WTC11 (cell line): Measurements from ENCODE around the gene IGSF23. TPM values are rescaled to one million over a fixed set of nuclear protein-coding genes. Genes with fewer than 3 reads are reported as not detected.

Experiments used
- ATAC-seq: fragments of 200-7000 bp; cut with Tn5 transposase; 2 replicates; pipeline ENCODE4 v1.10.0; 2021; ENCODE audit warnings: mild to moderate bottlenecking, moderate library complexity
- CTCF ChIA-PET: fragments of 300-600 bp; sonication (Branson Sonifier 250); formaldehyde crosslinking; loops from one replicate; lab custom pipeline; 2021; ENCODE audit warnings: antibody characterized with exemption; lab: Charles Lee
- POLR2A ChIA-PET: fragments of 350-600 bp; sonication (Branson Sonifier 250); formaldehyde crosslinking; loops from one replicate; lab custom pipeline; 2021; ENCODE audit warnings: antibody characterized with exemption; lab: Charles Lee
- DNase-seq: peaks from one replicate; pipeline ENCODE4 v3.0.0; 2021; ENCODE audit warnings: low spot score
- H3K27ac Mint-ChIP-seq: 2 replicates; pipeline ENCODE4 v1.8.0; 2021; ENCODE audit warnings: mixed read lengths
- H3K27me3 Mint-ChIP-seq: 2 replicates; pipeline ENCODE4 v1.8.0; 2021; ENCODE audit warnings: low read depth, mild to moderate bottlenecking, moderate library complexity, mixed read lengths
- H3K36me3 Mint-ChIP-seq: 2 replicates; pipeline ENCODE4 v1.8.0; 2021; ENCODE audit warnings: mixed read lengths
- H3K4me1 Mint-ChIP-seq: 2 replicates; pipeline ENCODE4 v1.8.0; 2022; ENCODE audit warnings: mixed read lengths
- H3K4me3 Mint-ChIP-seq: 2 replicates; pipeline ENCODE4 v1.8.0; 2021; ENCODE audit warnings: mild to moderate bottlenecking, moderate library complexity, mixed read lengths
- H3K9me3 Mint-ChIP-seq: 2 replicates; pipeline ENCODE4 v1.8.0; 2021; ENCODE audit warnings: mixed read lengths
- ATF3 ChIP-seq: sonication (generic); formaldehyde crosslinking; conservative IDR thresholded peaks from 2 replicates; pipeline ENCODE4 v1.8.1; 2022; ENCODE audit warnings: mild to moderate bottlenecking, missing genetic modification reagents
- E2F1 ChIP-seq: sonication (generic); formaldehyde crosslinking; IDR thresholded peaks from 2 replicates; pipeline ENCODE4 v1.8.0; 2022; ENCODE audit warnings: mild to moderate bottlenecking, missing genetic modification reagents
- ESRRA ChIP-seq: sonication (generic); formaldehyde crosslinking; IDR thresholded peaks from 2 replicates; pipeline ENCODE4 v1.8.1; 2022; ENCODE audit warnings: mild to moderate bottlenecking, missing genetic modification reagents, borderline replicate concordance
- GRHL2 ChIP-seq: fragments of 250-450 bp; sonication (Bioruptor Pico); IDR thresholded peaks from 2 replicates; pipeline ENCODE4 v1.8.0; 2022; ENCODE audit warnings: mild to moderate bottlenecking, moderate library complexity; ENCODE audit not compliant: insufficient replicate concordance, severe bottlenecking
- IRF2 ChIP-seq: sonication (generic); formaldehyde crosslinking; IDR thresholded peaks from 2 replicates; pipeline ENCODE4 v1.8.0; 2022; ENCODE audit warnings: low read depth, missing genetic modification reagents, borderline replicate concordance
- MYBL2 ChIP-seq: sonication (generic); formaldehyde crosslinking; IDR thresholded peaks from 2 replicates; pipeline ENCODE4 v1.8.1; 2023; ENCODE audit warnings: mild to moderate bottlenecking, moderate library complexity, missing genetic modification reagents
- NFYB ChIP-seq: sonication (generic); formaldehyde crosslinking; conservative IDR thresholded peaks from 2 replicates; pipeline ENCODE4 v1.8.0; 2022; ENCODE audit warnings: low read depth, missing genetic modification reagents
- NR1H2 ChIP-seq: sonication (generic); formaldehyde crosslinking; IDR thresholded peaks from 2 replicates; pipeline ENCODE4 v1.9.0; 2021; ENCODE audit warnings: mild to moderate bottlenecking, moderate library complexity, missing genetic modification reagents
- PRRX2 ChIP-seq: fragments of 250-450 bp; sonication (Bioruptor Pico); IDR thresholded peaks from 2 replicates; pipeline ENCODE4 v1.8.0; 2021; ENCODE audit warnings: mild to moderate bottlenecking
- RELA ChIP-seq: sonication (generic); formaldehyde crosslinking; IDR thresholded peaks from 2 replicates; pipeline ENCODE4 v1.8.1; 2022; ENCODE audit warnings: missing genetic modification reagents, mild to moderate bottlenecking, borderline replicate concordance
- SMAD3 ChIP-seq: sonication (generic); formaldehyde crosslinking; IDR thresholded peaks from 2 replicates; pipeline ENCODE4 v1.8.0; 2022; ENCODE audit warnings: missing genetic modification reagents, mild to moderate bottlenecking, borderline replicate concordance
- SP1 ChIP-seq: sonication (generic); formaldehyde crosslinking; conservative IDR thresholded peaks from 2 replicates; pipeline ENCODE4 v1.8.1; 2022; ENCODE audit warnings: missing genetic modification reagents
- USF2 ChIP-seq: sonication (generic); formaldehyde crosslinking; IDR thresholded peaks from 2 replicates; pipeline ENCODE4 v1.8.1; 2023; ENCODE audit warnings: mild to moderate bottlenecking, missing genetic modification reagents, moderate library complexity
- ZNF219 ChIP-seq: sonication (generic); formaldehyde crosslinking; IDR thresholded peaks from 2 replicates; pipeline ENCODE4 v1.8.0; 2023; ENCODE audit warnings: missing genetic modification reagents, mild to moderate bottlenecking, borderline replicate concordance
- ZNF232 ChIP-seq: sonication (generic); formaldehyde crosslinking; IDR thresholded peaks from 2 replicates; pipeline ENCODE4 v1.8.0; 2022; ENCODE audit warnings: mild to moderate bottlenecking, missing genetic modification reagents
- ZNF416 ChIP-seq: fragments of 250-450 bp; sonication (Bioruptor Pico); IDR thresholded peaks from 2 replicates; pipeline ENCODE4 v1.9.0; 2021; ENCODE audit warnings: mild to moderate bottlenecking, inconsistent platforms
- ZNF512 ChIP-seq: sonication (generic); formaldehyde crosslinking; IDR thresholded peaks from 2 replicates; pipeline ENCODE4 v1.8.1; 2022; ENCODE audit warnings: missing genetic modification reagents, borderline replicate concordance
- total RNA-seq: library from RNA; stranded (reverse); gene quantifications from 3 replicates; pipeline ENCODE4 v1.2.3, GENCODE V29; 2021
- TF ChIP-seq, protein P1 (sequence below): sonication (generic); formaldehyde crosslinking; IDR thresholded peaks from 2 replicates; pipeline ENCODE4 v1.8.1; 2023; ENCODE audit warnings: mild to moderate bottlenecking, missing genetic modification reagents
- TF ChIP-seq, protein P2 (sequence below): sonication (generic); formaldehyde crosslinking; IDR thresholded peaks from 2 replicates; pipeline ENCODE4 v1.8.1; 2023; ENCODE audit warnings: mild to moderate bottlenecking, missing genetic modification reagents, moderate library complexity

IGSF23 gene
- total RNA-seq, 1 experiment from 2014 or later, result not detected

DNA sequence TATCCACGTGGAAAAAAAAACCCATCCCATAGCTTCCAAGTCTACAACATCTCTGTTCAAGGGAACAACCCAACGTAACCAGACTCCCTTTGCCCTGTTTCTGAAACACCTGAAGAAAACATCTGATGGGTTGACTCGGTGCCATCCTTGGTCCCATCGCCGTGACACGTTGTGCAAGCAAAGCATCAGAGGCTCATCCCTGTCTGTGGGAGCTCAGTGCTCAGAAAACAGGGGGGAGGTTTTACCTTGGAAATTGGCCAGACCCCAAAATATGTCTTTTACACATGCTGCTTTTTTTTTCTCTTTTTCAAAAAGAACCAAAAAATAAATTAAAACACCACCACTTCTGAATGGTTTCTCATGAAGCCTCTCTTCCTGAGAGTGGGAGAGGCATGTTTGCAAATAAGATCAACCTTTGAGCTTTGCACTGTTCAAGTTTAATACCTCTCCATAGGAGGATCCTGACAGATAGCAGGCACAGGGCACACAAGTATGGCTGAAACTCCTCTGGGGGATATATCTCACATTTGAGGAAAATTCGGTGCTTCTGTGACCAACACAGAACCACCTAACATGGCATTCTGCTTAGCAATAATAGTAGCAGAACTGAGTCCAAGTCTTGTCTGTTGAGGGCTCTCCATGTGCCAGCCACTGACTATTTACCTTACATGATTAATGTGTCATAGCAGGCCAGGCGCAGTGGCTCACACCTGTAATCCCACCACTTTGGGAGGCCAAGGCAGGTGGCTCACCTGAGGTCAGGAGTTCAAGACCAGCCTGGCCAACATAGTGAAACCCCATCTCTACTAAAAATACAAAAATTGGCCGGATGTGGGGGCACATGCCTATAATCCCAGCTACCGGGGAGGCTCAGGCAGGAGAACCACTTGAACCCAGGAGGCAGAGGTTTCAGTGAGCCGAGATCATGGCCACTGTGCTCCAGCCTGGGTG lies 23.4 kb downstream of the IGSF23 start (continued):
- TF ChIP-seq NFYB (CRISPR knock-in tag) (no peak), ZNF219 (no peak), ZNF232 (no peak), ZNF512 (CRISPR knock-in tag) (no peak), E2F1 (CRISPR knock-in tag) (no peak), PRRX2 (no peak), SMAD3 (CRISPR knock-in tag) (no peak)

DNA sequence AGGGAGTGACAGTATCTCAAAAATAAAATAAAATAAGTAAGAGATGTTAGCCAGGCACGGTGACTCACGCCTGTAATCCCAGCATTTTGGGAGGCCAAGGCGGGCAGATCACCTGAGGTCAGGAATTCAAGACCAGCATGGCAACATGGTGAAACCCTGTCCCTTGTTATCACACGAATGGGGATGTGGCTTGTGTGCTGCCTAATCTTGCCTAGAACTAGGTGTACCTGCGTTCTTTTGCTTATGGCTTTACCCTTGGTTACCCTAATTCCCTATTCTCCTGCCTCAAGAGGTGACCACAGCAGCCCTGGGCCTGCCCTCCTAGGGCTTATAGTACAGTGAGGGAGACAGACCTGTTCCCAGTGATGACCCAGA lies 24.0 kb downstream of the IGSF23 start:
- CTCF ChIA-PET, result interaction anchor here (1.5 kb wide), 2 partner anchors 27 to 60 kb away, joined by 5 to 7 read pairs; no protein-coding TSS in a partner anchor
- no peak overlapping the region for H3K4me3 Mint-ChIP-seq

More for the DNA sequence above, 24.0 kb downstream of the IGSF23 start:
- TF ChIP-seq IRF2 (no peak), PRRX2 (no peak), ZNF416 (CRISPR knock-in tag) (no peak), USF2 (CRISPR knock-in tag) (no peak), GRHL2 (CRISPR knock-in tag) (no peak), MYBL2 (CRISPR knock-in tag) (no peak), ATF3 (CRISPR knock-in tag) (no peak), NR1H2 (no peak), SP1 (CRISPR knock-in tag) (no peak), RELA (CRISPR knock-in tag) (no peak), ESRRA (CRISPR knock-in tag) (no peak)
- TF ChIP-seq, protein P1, sequence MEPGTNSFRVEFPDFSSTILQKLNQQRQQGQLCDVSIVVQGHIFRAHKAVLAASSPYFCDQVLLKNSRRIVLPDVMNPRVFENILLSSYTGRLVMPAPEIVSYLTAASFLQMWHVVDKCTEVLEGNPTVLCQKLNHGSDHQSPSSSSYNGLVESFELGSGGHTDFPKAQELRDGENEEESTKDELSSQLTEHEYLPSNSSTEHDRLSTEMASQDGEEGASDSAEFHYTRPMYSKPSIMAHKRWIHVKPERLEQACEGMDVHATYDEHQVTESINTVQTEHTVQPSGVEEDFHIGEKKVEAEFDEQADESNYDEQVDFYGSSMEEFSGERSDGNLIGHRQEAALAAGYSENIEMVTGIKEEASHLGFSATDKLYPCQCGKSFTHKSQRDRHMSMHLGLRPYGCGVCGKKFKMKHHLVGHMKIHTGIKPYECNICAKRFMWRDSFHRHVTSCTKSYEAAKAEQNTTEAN, result no peak
- TF ChIP-seq, protein P2, sequence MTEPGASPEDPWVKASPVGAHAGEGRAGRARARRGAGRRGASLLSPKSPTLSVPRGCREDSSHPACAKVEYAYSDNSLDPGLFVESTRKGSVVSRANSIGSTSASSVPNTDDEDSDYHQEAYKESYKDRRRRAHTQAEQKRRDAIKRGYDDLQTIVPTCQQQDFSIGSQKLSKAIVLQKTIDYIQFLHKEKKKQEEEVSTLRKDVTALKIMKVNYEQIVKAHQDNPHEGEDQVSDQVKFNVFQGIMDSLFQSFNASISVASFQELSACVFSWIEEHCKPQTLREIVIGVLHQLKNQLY (CRISPR knock-in tag), result no peak
- H3K9me3 Mint-ChIP-seq, result peaks cover 12% of the 10 kb centered on the region
- H3K27ac Mint-ChIP-seq, result no peak overlapping the region
- DNase-seq (no peak), ATAC-seq (no peak)
- peaks cover 9% of the 10 kb centered on the region; the same call in 1 of the 2 replicates for H3K36me3 Mint-ChIP-seq
- POLR2A ChIA-PET, result no interaction called here
- peaks cover 19% of the 10 kb centered on the region for H3K4me1 Mint-ChIP-seq
- peaks cover 20% of the 10 kb centered on the region for H3K27me3 Mint-ChIP-seq
